Measurements from ENCODE around the gene CASTOR2. TPM values are rescaled to one million over a fixed set of nuclear protein-coding genes. Genes with fewer than 3 reads are reported as not detected.
"Not testable (repeated sequence)": the region's sequence is repeated elsewhere in the genome, so short reads cannot be mapped to it uniquely, and the experiment has no call there.

Gene CASTOR2
- total RNA-seq (2012; rRNA removed) = 5.1 and 10.5 TPM in 2 replicates

GRCh38 chr7:74964511-74965119 is at the start of gene CASTOR2:
Gene CASTOR2, plus strand, starts transcription at chr7:74964705. Its CDS starts 281 bp downstream, at chr7:74964986.
- not testable (repeated sequence) for H3K9me3 ChIP-seq (replicated peaks; ENCODE audit: low read length); H3K36me3 ChIP-seq (ENCODE audit: insufficient read depth, low read length); H3K27me3 ChIP-seq (ENCODE audit: control insufficient read depth, insufficient read depth, low read length); H3K4me1 ChIP-seq (ENCODE audit: control insufficient read depth, insufficient read depth, low read length); H3K9ac ChIP-seq (ENCODE audit: low read depth, low read length); H3K4me3 ChIP-seq (ENCODE audit: low read length); H3K4me2 ChIP-seq (ENCODE audit: low read length)

DNA sequence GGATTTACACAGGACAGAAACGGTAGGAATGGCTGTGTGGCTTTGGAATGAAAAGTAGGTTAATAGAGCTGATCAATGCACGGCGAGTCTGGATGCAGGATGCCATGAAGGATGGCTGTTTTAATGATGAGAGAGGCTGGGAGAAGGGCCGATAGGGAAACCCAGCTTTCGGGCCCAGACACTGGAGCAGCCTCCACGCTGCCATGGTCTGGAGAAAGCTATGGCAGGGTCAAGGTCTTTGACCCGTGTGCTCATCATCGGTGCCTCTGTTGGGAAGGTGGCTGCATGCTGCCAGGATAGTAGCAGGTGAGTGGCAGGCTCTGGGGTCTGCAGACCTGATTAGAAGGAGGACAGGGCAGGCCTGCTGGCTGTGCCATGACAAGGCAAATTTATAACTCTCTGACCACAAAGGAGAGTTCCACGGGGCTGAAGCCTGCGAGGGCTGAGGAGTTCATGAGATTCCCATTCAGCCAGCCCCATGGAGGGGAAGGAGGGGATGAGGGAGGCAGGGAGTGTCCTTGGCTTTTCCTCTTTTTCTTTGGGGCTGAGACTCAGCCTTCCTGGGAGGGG is 42.1 kb upstream of the CASTOR2 start:
- H3K9me3 ChIP-seq (replicated peaks; ENCODE audit: low read length) = not testable (repeated sequence)

GRCh38 chr7:74923644-74924043 is 40.9 kb upstream of the CASTOR2 start:
- H3K4me3 ChIP-seq (ENCODE audit: low read length); H3K9ac ChIP-seq (ENCODE audit: low read depth, low read length); H3K27me3 ChIP-seq (ENCODE audit: control insufficient read depth, insufficient read depth, low read length); H3K36me3 ChIP-seq (ENCODE audit: insufficient read depth, low read length); H3K9me3 ChIP-seq (replicated peaks; ENCODE audit: low read length); H3K4me1 ChIP-seq (ENCODE audit: control insufficient read depth, insufficient read depth, low read length); H3K4me2 ChIP-seq (ENCODE audit: low read length): not testable (repeated sequence)

More for the DNA sequence above, 42.1 kb upstream of the CASTOR2 start:
- H3K36me3 ChIP-seq (ENCODE audit: insufficient read depth, low read length); H3K4me3 ChIP-seq (ENCODE audit: low read length); H3K4me2 ChIP-seq (ENCODE audit: low read length); H3K27me3 ChIP-seq (ENCODE audit: control insufficient read depth, insufficient read depth, low read length); H3K4me1 ChIP-seq (ENCODE audit: control insufficient read depth, insufficient read depth, low read length); H3K9ac ChIP-seq (ENCODE audit: low read depth, low read length): not testable (repeated sequence)

DNA sequence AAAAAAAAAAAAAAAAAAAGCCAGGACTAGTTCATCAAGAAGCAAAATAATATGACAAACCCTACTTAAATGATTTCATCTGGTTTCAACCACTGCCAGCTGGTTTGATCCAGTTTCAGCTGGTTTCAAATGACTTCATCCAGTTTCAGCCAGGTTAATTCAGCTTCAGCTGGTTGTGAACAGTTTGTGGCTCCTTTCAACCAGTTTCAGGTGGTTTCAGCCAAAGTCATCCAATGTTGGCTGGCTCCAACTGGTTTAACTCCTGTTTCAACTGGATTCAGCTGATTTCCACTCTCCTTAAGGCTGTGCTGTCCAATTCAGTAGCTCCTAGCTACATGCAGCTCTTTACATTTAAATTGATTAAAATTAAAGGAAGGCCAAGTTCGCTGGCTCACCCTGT is 37.5 kb upstream of the CASTOR2 start:
- not testable (repeated sequence) for H3K27me3 ChIP-seq (ENCODE audit: control insufficient read depth, insufficient read depth, low read length); H3K9ac ChIP-seq (ENCODE audit: low read depth, low read length); H3K4me3 ChIP-seq (ENCODE audit: low read length); H3K9me3 ChIP-seq (replicated peaks; ENCODE audit: low read length); H3K4me1 ChIP-seq (ENCODE audit: control insufficient read depth, insufficient read depth, low read length); H3K36me3 ChIP-seq (ENCODE audit: insufficient read depth, low read length); H3K4me2 ChIP-seq (ENCODE audit: low read length)

DNA sequence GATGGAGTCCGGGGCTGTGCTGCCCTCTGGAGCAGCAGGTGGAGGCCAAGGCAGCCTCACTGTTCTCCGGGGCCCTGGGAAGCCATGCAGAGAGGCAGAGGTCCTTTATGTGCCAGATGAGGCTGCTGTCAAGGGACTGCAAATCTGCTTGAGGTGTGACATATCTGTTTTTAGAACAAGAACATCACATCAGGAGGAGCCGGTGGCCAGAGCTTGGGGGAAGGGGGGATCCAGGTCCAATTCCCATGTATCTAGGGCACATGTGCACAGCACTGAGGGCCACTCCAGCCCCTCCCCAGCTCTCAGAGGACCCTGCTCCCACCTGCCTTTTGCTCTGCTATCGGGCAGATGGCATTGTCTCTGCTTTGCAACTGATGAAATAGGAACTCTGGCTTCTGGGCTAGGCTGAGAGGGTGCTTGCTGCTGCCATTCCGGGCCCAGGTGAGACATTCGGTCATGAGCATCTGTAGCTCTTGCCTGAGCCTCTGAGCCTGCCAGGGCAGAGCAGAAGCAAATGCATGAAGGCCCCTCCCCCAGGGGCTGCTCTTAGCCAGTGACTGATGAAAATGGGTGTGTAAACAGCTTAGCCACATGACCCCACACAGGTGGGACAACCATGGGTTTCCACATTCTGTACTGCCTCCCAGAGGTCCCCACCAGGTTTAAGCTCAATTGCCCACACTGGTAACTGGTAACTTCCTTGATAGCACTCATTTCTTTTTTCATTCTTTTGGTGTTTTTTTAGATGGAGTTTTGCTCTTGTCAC is 32.8 kb upstream of the CASTOR2 start:
- H3K27me3 ChIP-seq (ENCODE audit: control insufficient read depth, insufficient read depth, low read length); H3K4me2 ChIP-seq (ENCODE audit: low read length); H3K9me3 ChIP-seq (replicated peaks; ENCODE audit: low read length); H3K4me1 ChIP-seq (ENCODE audit: control insufficient read depth, insufficient read depth, low read length); H3K36me3 ChIP-seq (ENCODE audit: insufficient read depth, low read length); H3K4me3 ChIP-seq (ENCODE audit: low read length); H3K9ac ChIP-seq (ENCODE audit: low read depth, low read length): not testable (repeated sequence)

DNA sequence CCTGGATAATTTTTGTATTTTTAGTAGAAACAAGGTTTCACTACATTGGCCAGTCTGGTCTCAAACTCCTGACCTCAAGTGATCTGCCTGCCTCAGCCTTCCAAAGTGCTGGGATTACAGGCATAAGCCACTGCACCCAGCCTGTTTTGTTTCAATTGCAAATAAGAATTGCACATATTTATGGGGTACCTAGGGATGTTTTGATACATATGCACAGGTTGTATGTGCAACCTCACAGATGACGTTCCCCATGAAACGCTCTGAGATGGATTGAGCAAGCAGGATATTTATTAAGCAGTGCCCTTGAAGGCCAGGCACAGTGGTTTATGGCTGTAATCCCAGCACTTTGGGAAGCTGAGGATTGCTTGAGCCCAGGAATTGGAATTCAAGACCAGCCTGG is 25.1 kb upstream of the CASTOR2 start:
- not testable (repeated sequence) for H3K4me1 ChIP-seq (ENCODE audit: control insufficient read depth, insufficient read depth, low read length); H3K4me2 ChIP-seq (ENCODE audit: low read length); H3K4me3 ChIP-seq (ENCODE audit: low read length); H3K27me3 ChIP-seq (ENCODE audit: control insufficient read depth, insufficient read depth, low read length); H3K36me3 ChIP-seq (ENCODE audit: insufficient read depth, low read length); H3K9me3 ChIP-seq (replicated peaks; ENCODE audit: low read length); H3K9ac ChIP-seq (ENCODE audit: low read depth, low read length)

DNA sequence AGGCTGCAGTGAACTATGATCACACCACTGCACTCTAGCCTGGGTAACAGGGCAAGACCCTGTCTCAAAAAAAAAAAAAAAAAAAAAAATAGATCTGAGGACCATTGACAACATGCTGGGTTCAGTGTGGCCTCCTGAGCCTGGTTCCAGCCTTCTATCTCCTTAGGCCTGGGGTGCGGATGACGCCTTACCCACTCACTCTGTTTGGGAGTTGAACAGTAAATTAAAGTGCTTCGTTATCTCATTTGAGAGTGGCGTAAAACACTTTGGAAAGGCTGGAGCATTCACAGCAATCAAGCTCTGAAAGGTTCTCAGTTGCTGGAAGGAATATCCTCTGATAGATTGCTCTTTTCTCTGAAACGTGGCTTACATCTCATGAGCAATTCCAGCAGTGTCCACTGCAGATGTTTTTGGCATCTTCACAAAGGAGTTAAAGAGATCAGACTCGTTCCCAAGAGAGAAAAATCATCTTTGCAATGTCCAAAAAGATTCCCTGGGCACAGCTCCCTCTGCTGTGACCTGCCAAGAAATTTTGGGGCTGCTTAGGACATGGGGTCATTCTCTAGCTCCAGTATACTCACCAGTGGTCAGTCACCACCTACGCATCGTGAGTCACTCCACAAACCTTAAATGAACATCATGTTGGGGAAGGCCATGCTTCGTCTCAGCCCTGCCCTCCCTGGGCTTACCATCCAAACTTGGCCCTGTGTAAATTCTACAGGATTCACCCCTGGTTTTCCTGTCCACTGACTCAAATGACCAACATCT is 23.0 kb upstream of the CASTOR2 start:
- H3K4me1 ChIP-seq (ENCODE audit: control insufficient read depth, insufficient read depth, low read length); H3K27me3 ChIP-seq (ENCODE audit: control insufficient read depth, insufficient read depth, low read length); H3K9me3 ChIP-seq (replicated peaks; ENCODE audit: low read length); H3K9ac ChIP-seq (ENCODE audit: low read depth, low read length); H3K4me3 ChIP-seq (ENCODE audit: low read length); H3K36me3 ChIP-seq (ENCODE audit: insufficient read depth, low read length); H3K4me2 ChIP-seq (ENCODE audit: low read length): not testable (repeated sequence)

GRCh38 chr7:74943923-74944322 is 20.6 kb upstream of the CASTOR2 start:
- H3K27me3 ChIP-seq (ENCODE audit: control insufficient read depth, insufficient read depth, low read length); H3K4me3 ChIP-seq (ENCODE audit: low read length); H3K4me2 ChIP-seq (ENCODE audit: low read length): not testable (repeated sequence)

GRCh38 chr7:74947741-74948140 is 16.8 kb upstream of the CASTOR2 start:
- H3K9me3 ChIP-seq (replicated peaks; ENCODE audit: low read length); H3K4me1 ChIP-seq (ENCODE audit: control insufficient read depth, insufficient read depth, low read length); H3K4me3 ChIP-seq (ENCODE audit: low read length); H3K4me2 ChIP-seq (ENCODE audit: low read length); H3K36me3 ChIP-seq (ENCODE audit: insufficient read depth, low read length); H3K27me3 ChIP-seq (ENCODE audit: control insufficient read depth, insufficient read depth, low read length); H3K9ac ChIP-seq (ENCODE audit: low read depth, low read length): not testable (repeated sequence)

More at GRCh38 chr7:74943923-74944322, 20.6 kb upstream of the CASTOR2 start:
- not testable (repeated sequence) for H3K36me3 ChIP-seq (ENCODE audit: insufficient read depth, low read length); H3K9me3 ChIP-seq (replicated peaks; ENCODE audit: low read length); H3K4me1 ChIP-seq (ENCODE audit: control insufficient read depth, insufficient read depth, low read length); H3K9ac ChIP-seq (ENCODE audit: low read depth, low read length)

DNA sequence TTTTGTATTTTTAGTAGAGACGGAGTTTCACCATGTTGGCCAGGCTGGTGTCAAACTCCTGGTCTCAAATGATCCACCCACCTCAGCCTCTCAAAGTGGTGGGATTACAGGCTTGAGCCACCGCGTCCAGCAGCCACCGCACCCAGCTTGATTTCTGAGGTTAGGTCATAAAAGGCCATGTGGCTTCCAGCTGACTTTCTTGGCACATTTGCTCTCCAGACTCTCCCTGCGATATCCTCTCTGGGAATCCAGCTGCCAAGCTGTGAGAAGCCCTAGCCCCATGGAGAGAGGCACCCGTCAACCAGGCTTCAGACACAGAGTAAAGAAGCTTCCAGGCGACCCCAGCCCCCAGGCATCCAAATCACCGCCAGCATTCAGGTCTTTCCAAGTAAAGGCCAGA is 10.7 kb upstream of the CASTOR2 start:
- not testable (repeated sequence) for H3K36me3 ChIP-seq (ENCODE audit: insufficient read depth, low read length); H3K9me3 ChIP-seq (replicated peaks; ENCODE audit: low read length); H3K4me1 ChIP-seq (ENCODE audit: control insufficient read depth, insufficient read depth, low read length); H3K4me2 ChIP-seq (ENCODE audit: low read length); H3K4me3 ChIP-seq (ENCODE audit: low read length); H3K9ac ChIP-seq (ENCODE audit: low read depth, low read length); H3K27me3 ChIP-seq (ENCODE audit: control insufficient read depth, insufficient read depth, low read length)

- not testable (repeated sequence) for H3K36me3 ChIP-seq (ENCODE audit: insufficient read depth, low read length); H3K9me3 ChIP-seq (replicated peaks; ENCODE audit: low read length); H3K4me3 ChIP-seq (ENCODE audit: low read length); H3K4me2 ChIP-seq (ENCODE audit: low read length); H3K27me3 ChIP-seq (ENCODE audit: control insufficient read depth, insufficient read depth, low read length); H3K4me1 ChIP-seq (ENCODE audit: control insufficient read depth, insufficient read depth, low read length); H3K9ac ChIP-seq (ENCODE audit: low read depth, low read length)
These were observed 6.2 kb upstream of the CASTOR2 start for GRCh38 chr7:74958328-74958727.

Data from skeletal muscle satellite cell (primary cell).